HPDE6-E6E7 (cell line): ENCODE results near the gene CAMTA1.

ENCODE experiments used
- DNase-seq: peaks from one replicate; pipeline ENCODE4 v3.0.0; 2011; ENCODE audit warnings: missing footprints; ENCODE audit errors: extremely low spot score

Gene CAMTA1

DNA sequence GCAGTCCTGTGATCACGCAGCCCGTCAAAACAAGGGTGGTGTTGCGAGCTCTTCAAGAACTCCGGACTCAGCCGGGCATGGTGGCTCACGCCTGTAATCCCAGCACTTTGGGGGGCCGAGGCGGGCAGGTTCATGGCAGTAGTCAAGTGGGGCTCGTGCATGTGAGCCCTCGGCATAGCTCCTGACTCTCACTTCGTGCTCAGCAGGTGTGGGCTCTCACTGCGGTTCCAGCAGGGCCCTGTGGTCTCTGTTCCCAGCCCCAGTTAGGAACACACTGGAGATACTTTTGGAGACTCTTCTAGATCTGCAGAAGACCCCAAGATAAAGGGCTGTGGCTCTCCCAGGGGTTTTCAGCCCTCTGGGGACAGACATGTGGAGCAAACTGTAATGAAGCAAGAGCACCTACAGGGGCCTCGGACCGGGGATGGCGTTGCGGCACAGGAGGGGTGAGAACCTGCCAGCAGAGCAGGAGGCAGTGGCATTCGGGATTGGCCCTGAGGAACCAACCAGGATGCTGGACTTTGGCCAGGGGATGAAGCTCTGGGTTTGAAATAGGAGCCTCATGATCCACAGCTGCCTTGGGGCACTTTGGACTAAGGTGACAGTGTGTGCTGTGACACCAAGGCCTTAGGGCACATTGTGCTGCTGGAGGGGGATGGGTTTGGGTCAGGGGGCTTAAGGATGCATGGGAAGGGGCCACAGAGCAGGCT, 443.2 kb downstream of the CAMTA1 start:
- no peak for DNase-seq

DNA sequence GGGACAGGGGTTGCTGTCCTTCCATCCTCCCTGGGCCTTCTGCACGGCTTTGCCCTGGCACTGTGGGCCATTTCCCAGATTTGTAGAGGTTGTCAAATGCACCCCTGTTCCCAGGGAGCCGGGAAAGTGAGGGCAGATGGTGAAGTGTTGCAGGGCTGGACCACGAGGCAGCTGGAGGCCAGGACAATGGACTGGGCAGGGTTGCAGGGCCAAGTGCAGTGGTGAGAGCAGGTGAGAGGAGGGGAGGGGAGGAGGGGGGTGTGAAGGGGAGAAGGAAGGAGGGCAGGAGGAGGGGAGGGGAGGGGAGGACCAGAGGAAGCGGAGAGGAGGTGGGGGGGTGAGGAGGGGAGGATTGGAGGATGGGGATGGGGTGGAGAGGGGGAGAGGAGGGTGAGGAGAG, 443.9 kb downstream of the CAMTA1 start:
- no peak for DNase-seq

GRCh38 chr1:7229696-7230631, 444.7 kb downstream of the CAMTA1 start:
- no peak for DNase-seq

GRCh38 chr1:7232441-7233236, 447.4 kb downstream of the CAMTA1 start:
- no peak for DNase-seq

- no peak for DNase-seq
Observed at GRCh38 chr1:7233237-7233540, 447.9 kb downstream of the CAMTA1 start.

DNA sequence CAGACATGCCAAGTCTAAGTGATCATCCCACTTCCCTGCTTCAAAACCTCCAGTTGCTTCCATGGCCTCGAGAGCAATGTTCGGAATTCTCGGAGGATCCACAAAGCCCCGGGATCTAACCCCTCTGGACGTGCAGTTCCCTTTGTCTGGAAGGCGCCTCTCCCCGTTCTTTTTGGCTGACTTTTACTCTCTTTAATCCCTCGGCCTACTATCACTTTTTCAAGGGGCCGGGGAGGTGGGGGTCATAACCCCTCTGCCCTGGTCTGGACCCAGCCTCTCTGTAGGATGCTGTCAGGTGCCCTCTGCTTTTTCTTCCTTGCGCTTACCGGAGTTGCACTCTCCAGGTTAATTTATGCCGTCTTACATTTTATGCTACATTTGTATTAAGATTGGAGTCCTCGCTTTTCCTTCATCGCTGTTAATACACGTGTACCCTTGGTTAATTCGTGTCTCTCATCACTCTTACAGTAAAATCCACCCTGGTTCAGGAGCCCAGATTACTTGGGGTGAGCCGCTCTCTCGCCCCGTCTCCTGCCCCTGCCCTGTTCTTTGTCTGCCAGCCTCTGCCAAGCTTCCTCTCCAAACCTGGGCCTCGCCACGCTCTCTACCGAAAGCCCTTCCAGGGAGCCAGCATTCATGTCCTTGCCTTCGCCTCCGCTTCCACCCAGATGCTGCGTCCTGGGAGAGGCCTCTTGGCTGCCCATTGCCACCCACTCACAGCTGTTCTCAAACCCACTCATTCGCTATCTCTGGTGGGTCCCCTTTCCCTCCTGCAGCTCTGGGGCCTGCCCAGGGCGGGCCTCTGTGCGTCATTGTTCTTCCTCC, 448.6 kb downstream of the CAMTA1 start:
- no peak for DNase-seq

DNA sequence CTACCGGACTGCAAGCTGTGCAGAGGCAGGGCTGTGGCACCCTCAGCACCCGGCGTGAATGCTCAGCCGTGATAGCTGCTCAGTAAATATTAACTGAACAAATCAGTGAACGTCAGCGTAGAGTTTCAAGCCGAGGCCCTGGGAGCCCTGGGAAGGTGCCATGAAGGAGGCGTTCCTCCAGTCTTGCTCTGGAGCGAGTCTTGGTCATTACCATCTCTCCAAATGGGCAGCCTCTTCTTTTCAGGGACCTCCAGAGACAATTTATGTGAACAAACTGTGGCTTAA, 449.2 kb downstream of the CAMTA1 start:
- DNase-seq: no peak

GRCh38 chr1:7235871-7236517, 450.7 kb downstream of the CAMTA1 start:
- DNase-seq: no peak

GRCh38 chr1:7236844-7237515, 451.7 kb downstream of the CAMTA1 start:
- no peak for DNase-seq

DNA sequence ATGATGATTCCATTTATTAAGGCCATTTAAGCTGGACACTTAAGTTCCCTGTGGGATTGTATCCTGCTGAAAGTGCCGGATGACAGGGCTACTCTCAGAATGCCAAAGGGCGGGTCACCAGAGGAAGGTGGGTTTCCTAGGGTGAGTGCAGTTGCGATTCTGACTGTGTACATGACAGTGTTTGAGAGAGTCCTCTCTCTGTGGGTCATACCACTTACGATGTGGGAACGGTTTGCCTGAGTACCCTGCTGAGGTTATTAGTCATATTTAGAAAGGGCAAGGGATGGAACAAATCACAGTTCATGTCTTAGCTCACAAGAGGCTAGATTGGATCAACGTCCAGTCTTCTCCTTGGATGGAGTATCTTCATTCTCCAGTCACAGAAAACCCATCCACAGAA, 461.9 kb downstream of the CAMTA1 start:
- DNase-seq: no peak

- no peak for DNase-seq
Observed at GRCh38 chr1:7247791-7248548, 462.7 kb downstream of the CAMTA1 start.

DNA sequence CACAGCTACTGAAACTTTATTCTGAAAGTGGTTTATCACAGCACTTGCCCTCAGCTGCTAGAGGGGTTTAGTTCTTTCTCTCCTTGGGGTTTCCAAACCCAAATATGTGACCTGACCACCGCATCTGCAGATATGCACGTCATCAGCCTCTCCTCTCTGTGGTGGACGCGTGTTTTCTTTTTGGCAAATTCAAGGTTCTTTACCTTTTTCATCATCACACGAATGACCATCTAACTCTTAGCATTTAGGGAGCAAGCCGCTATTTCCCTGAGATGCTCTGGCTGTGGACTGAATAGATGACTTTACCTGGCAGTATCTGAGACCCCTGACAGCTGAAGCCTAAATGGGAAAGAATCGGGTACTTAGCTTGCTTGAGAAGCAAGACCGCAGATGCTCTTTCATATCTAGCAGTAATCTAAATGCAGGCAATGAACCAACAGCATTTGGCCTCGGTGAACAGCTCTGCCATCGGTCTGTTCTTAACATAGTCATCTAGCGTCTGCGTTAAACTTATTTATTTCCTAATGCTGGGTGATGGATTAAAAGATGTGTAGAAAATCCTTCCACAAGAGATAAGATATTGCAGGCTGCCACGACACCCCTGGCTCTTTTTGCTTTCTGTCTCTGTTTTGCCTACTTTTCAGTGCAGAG, 463.4 kb downstream of the CAMTA1 start:
- no peak for DNase-seq

- DNase-seq: no peak
Observed at GRCh38 chr1:7249516-7249915, 464.3 kb downstream of the CAMTA1 start.

DNA sequence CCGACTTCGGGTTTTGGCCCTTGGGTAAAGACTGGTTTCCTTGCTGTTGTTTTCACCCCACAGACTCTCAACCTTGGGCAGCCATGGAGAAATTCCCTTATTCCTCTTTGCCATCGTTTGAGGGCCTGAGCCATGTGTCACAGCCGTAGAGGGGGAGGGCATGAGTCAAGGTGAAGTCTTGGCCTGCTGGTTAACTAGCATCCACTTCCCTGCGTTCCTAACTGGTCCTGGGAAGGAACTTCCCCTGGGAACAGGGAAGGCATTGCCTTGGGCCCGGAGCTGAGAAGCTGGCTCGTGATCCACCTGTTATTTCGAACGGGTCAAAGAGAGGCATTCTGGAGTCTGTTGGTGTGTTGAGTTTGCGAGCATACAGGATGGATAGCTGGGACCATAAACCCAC, 464.9 kb downstream of the CAMTA1 start:
- no peak for DNase-seq

GRCh38 chr1:7250597-7251453, 465.6 kb downstream of the CAMTA1 start:
- no peak for DNase-seq

DNA sequence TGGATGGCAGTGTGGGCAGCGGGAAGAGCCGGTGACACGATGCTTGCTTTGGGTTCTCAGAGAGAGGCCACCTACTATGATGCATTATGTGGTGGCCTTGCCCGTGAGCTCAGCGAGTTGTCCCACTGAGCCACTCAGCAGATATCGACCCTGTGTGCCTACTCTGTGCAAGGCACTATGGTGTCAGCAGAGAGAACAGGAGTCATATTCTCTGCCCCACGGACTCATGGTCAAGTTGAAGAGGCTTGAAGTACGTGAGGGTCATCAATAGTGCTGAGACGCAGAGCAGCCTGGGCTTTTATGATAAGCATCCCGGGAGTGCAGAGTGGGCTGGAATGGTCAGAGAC, 466.2 kb downstream of the CAMTA1 start:
- DNase-seq: no peak

DNA sequence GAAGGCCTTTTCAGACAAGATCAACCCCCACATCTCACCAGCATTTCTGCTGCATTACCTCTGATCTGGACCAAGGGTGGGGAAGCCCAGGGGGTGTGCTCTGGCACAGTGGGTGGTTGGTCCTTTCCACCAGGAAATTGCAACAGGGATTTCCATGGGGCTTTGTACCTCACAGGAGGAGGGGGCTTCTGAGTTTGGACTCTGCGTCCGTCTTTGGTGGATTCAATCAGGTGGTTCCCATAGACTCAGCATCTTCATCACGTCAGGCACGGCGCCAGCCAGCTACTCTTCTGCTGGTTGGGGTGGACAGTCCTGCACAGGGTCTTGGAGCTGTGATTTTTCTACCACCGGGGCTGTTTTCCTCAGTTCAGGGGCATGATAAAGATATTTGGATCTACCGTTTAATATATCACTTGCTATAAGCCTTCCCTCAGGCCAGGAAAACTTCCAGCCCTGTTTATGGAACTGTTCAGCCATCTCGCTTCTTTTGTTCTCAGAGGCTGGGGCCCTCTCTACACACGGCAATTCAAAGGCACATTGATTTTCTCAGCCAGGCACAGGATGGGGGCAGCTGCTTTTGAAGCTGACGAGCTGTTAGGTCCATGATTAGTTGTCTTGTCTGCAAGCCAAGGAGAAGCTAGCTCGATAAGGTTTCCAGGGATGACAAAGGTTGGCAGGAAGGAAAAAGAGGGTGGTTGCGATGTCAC, 467.3 kb downstream of the CAMTA1 start:
- DNase-seq: no peak

GRCh38 chr1:7253118-7253480, 467.8 kb downstream of the CAMTA1 start:
- DNase-seq: no peak
